Testis (tissue), 3 donors: ENCODE measurements around the gene SCUBE3. TPM values are rescaled to one million over a fixed set of nuclear protein-coding genes. Genes with fewer than 3 reads are reported as not detected.

Experiments
- DNase-seq: peaks from one replicate; pipeline ENCODE4 v3.0.0-alpha.2; 2019
- H3K27ac ChIP-seq, 2 donors: fragments of 200-600 bp; sonication (generic); one replicate each; pipeline ENCODE4 v1.5.1; 2019
- H3K27me3 ChIP-seq: fragments of 200-600 bp; sonication (generic); one replicate; pipeline ENCODE4 v1.5.1; 2019
- H3K36me3 ChIP-seq: fragments of 200-600 bp; sonication (generic); one replicate; pipeline ENCODE4 v1.5.1; 2017; ENCODE audit warnings: low read depth; ENCODE audit errors: missing control alignments
- H3K4me1 ChIP-seq: fragments of 200-600 bp; sonication (generic); one replicate; pipeline ENCODE4 v1.5.1; 2019
- H3K4me3 ChIP-seq, 2 donors: fragments of 200-600 bp; sonication (generic); one replicate each; pipeline ENCODE4 v1.5.1; 2017 to 2019
- H3K9me3 ChIP-seq: fragments of 200-600 bp; sonication (generic); one replicate; pipeline ENCODE4 v1.5.1; 2017
- CTCF ChIP-seq, 3 experiments: fragments of 450-650 bp in 2 of 3; fragments of 200-600 bp in 1 of 3; sonication (generic) in 1 of 3; IDR thresholded peaks; one replicate each; pipeline ENCODE4 v1.5.1; 2016 to 2019; ENCODE audit warnings: antibody characterized with exemption in 3 of 3, mild to moderate bottlenecking in 2 of 3, moderate library complexity in 1 of 3
- POLR2A ChIP-seq: fragments of 450-650 bp; IDR thresholded peaks from one replicate; pipeline ENCODE4 v1.6.1; 2017; ENCODE audit warnings: antibody characterized with exemption, mild to moderate bottlenecking, moderate library complexity
- WGBS, 2 donors: methylation state at CpG; one replicate each; pipeline ENCODE4 v1.1.5; 2018; 5-methylcytosine and 5-hydroxymethylcytosine counted together
- intact Hi-C: fragments of 100-400 bp; cut with DNase I; formaldehyde crosslinking; loops from one replicate; pipeline ENCODE4 v1.15.1; 2023; ENCODE audit warnings: low total_unique reads
- polyA plus RNA-seq: library from polyadenylated mRNA; stranded (reverse); fragments of 350-450 nt; fragmentation: Illumina TruSeq; extraction: RNeasy Lipid Tissue Mini Kit (QIAGEN cat#74804); gene quantifications from one replicate; pipeline ENCODE4 v1.2.3, GENCODE V29; 2014; ENCODE audit warnings: low read depth, low replicate concordance; ENCODE audit not compliant: insufficient read depth
- total RNA-seq, 2 donors: library from RNA; depleted of rRNA; stranded (reverse); fragments of >200 nt; gene quantifications; one replicate each; pipeline ENCODE4 v1.2.3, GENCODE V29; 2016

The SCUBE3 gene
- total and polyA plus RNA-seq, 3 donors from 2014 or later = 1.7 to 2.2 (median 2.0) TPM

DNA sequence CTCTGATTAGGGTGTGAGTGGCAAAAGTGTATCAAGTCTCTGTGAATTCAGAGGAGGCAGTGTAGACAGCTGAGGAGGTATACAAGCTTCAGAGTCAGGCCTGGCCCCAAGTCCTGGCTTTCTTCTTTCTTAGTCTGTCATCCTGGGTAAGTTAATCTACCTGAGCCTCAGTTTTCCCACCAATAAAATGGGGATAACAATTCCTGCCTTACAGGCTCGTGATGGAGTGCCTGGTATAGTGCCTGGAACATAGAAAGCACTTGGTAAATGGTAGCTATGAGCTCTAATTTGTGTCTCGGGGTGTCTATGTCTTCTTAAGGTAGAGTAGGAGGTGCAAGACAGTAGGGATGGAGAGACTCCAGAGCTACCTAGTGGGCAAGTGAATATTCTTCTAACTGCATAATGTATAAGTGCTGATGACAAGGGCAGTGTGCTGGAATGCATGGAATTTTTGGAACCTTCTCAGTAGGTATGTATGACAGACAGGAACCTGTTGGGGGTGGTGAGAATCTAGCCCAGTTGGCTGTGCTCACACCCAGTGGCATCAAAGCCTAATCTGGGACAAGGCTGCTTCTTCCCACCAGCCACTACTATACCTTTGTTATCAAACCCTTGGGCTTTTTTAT lies 4.0 kb upstream of the SCUBE3 start:
- DNase-seq = no peak
- 92 to 95% methylated on average over 2 of the region's 2 CpGs for WGBS, 2 donors
- no peak for TF ChIP-seq POLR2A
- no peak for TF ChIP-seq CTCF (IDR thresholded peaks at IDR 0.05)
- no peak overlapping the region for H3K4me3 ChIP-seq
- intact Hi-C loops = no loop called here
- H3K4me1 ChIP-seq = peaks cover 12% of the 10 kb centered on the region
- no peak overlapping the region for H3K27ac ChIP-seq
- no peaks in the 10 kb centered on the region for H3K36me3 ChIP-seq
- H3K9me3 ChIP-seq = no peaks in the 10 kb centered on the region
- no peaks in the 10 kb centered on the region for H3K27me3 ChIP-seq

- DNase-seq = peak; percentile 45
- H3K4me3 ChIP-seq = peak overlapping the region; percentile 53 to 57
- 10 to 14% methylated on average over 16 to 48 of the region's 51 CpGs for WGBS, 2 donors
- no peaks in the 10 kb centered on the region for H3K27me3 ChIP-seq
- H3K36me3 ChIP-seq = no peaks in the 10 kb centered on the region
- H3K27ac ChIP-seq = no peak overlapping the region
- intact Hi-C loops = no loop called here
- H3K9me3 ChIP-seq = no peaks in the 10 kb centered on the region
- peaks cover 21% of the 10 kb centered on the region for H3K4me1 ChIP-seq
- TF ChIP-seq POLR2A = no peak
- TF ChIP-seq CTCF (IDR thresholded peaks at IDR 0.05) = no peak
Measured at GRCh38 chr6:35213298-35213791, 411 bp upstream of the SCUBE3 start.

GRCh38 chr6:35214869-35215664 lies 1.3 kb downstream of the SCUBE3 start:
- no peak overlapping the region for H3K27ac ChIP-seq
- peak overlapping the region in 1 of 2 donors; percentile 57 for H3K4me3 ChIP-seq
- TF ChIP-seq POLR2A (no peak), CTCF (IDR thresholded peaks at IDR 0.05) (no peak)
- peaks cover 21% of the 10 kb centered on the region for H3K4me1 ChIP-seq
- no peaks in the 10 kb centered on the region for H3K9me3 ChIP-seq
- no peak for DNase-seq
- WGBS, 2 donors = 18 to 31% methylated on average over 17 to 18 of the region's 18 CpGs
- intact Hi-C loops = no loop called here
- H3K27me3 ChIP-seq = no peaks in the 10 kb centered on the region
- H3K36me3 ChIP-seq = no peaks in the 10 kb centered on the region

GRCh38 chr6:35215665-35216411 lies 2.1 kb downstream of the SCUBE3 start:
- H3K4me3 ChIP-seq = no peak overlapping the region
- H3K4me1 ChIP-seq = peaks cover 21% of the 10 kb centered on the region
- H3K9me3 ChIP-seq = no peaks in the 10 kb centered on the region
- WGBS, 2 donors = 55 to 77% methylated on average over 6 of the region's 6 CpGs
- H3K27ac ChIP-seq = no peak overlapping the region
- no peaks in the 10 kb centered on the region for H3K27me3 ChIP-seq
- intact Hi-C loops = no loop called here
- DNase-seq = no peak
- TF ChIP-seq CTCF (IDR thresholded peaks at IDR 0.05) = no peak
- no peak for TF ChIP-seq POLR2A
- no peaks in the 10 kb centered on the region for H3K36me3 ChIP-seq
